Retina (tissue), 1 donor: ENCODE measurements around the gene F2RL3.

Source experiments
- DNase-seq: peaks from one replicate; pipeline ENCODE4 v3.0.0-alpha.2; 2016

The F2RL3 gene

DNA sequence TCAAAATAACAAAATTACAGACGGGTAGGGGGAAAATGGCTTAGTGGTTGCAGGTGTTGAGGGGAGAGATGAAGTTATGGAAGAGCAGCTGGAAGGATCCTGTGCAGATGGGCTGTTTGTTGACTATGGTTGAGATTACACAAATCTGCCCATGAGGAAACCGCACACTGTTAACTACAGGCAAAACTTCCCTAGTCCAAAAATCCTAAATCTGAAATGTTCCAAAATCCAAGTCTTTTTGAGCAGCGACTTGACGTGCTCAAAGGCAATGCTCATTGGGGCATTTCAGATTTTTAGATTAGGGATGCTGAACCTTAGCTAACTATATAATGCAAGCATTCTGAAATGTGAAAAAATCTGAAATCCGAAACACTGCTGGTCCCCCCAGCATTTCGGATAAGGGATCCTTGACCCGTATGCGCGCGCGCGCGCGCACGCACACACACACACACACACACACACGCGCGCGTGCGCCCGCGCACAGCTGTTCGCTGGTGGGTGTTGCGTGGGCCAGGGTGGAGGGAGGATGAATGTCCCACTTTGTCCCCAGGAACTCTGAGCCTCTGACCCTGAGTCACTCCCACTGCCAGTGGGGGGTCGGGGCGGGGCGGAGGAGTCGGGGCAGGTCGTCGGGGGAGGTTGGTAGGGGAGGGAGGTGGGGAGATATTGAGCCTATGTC is 6.8 kb downstream of the F2RL3 start:
- no peak for DNase-seq

DNA sequence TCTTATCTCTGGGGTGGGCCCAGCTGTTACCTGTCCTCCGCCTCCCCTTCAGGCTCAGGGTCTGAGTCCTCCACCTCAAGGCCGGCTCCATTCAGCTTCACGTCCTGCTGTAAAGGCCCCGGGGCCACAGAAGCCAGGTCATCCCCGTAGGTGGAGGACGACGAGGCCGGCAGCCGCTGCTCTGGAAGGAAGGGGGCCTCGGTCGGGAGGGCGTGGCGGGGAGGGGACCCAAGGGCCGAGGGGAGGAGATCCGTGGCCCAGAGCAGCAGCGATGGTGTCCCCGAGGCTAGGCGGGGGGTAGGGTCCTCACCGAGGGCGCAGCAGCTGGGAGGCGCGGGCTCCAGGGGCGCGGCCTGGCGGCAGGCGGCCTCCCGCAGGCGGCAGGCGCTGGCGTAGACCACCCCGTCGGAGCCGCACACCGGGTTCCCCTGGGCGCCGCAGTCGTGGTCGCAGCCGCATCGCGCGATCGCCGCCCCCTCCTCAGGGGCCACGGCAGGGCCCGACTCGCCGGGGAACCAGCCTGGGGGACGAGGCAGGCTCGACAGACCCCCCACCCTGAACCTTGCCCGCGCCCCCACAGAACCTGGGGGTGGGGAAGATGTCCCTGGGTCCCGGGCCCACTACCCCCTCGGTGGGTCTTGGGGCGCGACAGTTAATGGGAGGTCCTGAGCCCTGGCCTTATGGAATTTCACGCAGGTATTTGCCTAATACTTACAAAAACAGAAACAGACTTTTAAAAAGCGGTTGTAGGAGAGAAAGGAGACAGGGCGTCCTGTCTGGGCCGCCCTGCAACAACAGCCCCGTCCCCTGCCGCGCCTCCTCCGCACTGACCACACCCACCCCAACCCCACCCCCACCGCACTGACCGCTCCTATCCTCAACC is 7.6 kb downstream of the F2RL3 start:
- DNase-seq, result no peak

DNA sequence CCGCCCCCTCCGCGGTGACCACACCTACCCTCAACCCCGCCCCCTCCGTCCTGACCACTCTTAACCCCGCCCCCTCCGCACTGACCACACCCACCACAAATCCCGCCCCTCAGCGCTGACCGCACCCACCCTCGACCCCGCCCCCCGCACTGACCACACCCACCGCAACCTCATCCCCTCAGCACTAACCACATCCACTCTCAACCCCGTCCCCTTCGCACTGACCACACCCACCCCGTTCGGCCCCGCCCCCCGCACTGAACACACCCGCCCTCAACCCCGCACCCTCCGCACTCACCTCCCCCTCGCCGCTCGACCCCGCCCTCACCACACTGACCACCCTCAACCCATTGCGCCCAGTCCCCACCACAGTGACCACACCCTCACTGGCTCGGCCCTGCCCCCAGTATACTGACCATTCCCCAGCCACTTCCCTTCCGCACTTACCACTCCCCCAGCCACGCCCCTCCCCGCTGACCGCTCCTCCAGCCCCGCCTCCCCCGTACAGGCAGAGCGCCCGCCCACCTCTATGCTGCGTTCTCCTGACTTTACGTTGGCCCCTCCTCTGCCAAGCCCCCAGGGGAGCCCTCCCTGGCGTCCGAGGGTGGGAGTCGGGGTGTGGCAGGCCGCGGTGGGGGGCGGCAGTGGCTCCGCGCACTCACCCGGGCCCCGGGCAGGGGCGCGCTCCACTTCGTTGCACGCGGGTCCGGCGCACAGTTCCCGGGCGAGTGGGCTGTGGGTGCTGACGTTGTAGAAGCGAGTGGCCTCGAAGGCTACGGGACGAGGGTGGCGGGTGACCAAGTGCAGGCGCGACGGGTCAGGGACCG is 8.4 kb downstream of the F2RL3 start:
- no peak for DNase-seq

DNA sequence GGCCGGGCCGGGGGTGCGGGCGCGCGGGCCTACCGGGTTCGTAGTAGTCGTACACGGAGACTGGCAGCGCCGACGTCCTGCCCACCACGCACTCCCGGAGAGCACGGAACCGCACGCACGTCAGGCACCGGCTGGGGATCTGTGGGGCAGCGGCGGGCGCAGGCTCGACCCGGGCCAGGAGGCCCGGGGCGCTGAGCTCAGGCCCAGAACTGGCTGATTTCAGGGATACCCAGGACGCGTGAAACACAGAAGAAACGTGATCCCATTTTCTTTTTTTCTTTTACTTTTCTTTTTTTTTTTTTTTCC is 9.0 kb downstream of the F2RL3 start:
- no peak for DNase-seq

DNA sequence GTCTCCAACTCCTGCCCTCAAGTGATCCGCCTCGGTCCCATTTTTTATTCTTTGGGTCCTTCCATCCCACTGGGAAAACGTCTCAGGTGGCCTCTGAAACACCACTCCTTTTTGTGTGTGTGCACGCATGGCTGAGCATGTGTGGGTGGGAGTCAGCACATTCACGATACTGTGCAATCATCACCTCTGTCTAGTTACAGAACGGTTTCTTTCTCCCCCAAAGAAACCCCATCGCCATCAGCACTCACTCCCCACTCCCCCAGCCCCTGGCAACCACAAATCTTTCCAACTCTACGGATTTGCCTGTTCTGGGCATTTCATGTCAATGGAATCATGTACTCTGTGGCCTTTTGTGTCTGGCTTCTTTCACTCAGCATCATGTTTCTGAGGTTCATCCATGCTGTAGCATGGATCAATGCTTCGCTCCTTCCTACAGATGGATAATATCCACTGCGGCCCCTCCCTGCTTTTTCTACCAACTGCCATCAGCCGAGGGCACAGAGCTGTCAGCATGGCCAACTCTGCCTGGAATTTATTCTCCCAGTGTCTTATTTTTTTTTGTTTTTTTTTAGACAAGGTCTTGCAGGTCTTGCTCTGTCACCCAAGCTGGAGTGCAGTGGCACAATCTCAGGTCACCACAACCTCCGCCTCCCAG is 9.7 kb downstream of the F2RL3 start:
- no peak for DNase-seq

DNA sequence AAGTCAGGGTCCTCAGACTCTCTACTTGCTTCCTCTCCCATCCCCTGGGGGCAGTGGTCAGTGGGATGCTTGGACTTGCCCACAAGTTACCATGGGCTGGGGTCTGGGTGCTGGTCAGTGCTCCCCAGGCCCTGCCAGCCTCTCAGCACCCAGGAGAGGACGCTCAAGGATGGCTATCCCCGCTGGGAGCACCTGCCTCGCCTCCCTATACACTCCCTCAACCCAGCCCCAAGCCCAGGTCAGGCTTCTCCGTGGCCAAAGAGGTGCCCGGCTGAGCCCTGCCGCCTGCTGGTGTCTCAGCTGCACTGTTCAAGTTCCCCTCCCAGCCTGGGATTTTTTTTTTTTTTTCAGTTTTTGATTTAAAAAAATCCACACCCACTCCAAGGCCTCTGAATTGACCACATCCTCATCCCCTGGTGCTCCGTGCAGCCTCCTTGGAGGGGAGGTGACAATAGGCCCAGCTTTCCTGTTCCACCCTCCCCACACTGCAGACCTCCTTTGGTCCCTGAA is 10.8 kb downstream of the F2RL3 start:
- no peak for DNase-seq

DNA sequence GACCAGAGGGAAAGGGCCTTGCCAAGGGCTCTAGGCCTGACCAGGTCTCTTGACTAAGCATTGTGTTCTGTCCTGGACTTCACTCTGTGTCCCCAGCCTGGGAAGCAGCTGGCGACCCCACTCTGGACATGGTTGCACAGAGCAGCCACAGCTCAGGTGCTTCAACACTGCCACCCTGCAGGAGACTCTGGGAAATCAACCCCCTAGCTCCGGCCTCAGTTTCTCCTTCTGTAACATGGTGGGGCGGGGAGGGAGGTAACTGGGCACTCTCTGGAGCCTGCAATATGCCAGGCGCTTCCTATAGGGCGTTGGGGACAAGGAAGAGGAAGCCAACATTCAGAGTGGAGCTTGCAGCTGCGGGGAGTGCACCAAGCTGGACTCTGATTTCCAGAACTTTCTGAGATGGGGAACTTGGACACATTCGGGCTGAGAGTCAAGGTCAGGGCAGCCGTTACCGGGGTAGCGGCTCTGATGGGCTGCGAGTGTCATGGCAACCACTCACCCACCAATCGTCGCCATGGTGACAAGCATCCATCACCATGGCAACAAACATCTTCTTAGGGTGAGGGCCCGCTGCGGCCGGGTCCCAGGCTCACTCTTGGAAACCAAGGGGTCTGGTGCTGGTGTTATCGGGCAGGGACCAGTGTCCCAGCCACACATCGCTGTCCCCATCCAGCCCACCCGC is 12.8 kb downstream of the F2RL3 start:
- DNase-seq, result no peak

DNA sequence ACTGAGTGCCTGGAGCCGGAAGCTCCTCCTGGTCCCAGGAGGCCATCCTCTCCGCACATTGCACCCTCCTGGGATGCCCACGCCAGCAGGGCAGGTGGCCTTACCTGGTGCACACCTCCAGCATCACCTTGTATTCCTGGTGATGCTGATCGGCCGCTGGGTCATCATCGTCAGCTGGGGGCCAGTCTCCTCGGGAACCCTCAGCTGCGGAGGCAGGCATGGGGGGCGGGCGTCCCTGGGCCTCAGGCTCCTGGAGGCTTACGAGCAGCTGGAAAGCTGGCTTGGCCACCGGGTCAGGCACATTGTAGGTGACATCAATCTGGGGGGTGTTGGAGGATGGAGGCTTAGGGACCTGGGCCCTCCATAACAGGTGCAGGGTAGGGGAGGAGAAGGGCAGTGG is 13.7 kb downstream of the F2RL3 start:
- DNase-seq, result no peak

DNA sequence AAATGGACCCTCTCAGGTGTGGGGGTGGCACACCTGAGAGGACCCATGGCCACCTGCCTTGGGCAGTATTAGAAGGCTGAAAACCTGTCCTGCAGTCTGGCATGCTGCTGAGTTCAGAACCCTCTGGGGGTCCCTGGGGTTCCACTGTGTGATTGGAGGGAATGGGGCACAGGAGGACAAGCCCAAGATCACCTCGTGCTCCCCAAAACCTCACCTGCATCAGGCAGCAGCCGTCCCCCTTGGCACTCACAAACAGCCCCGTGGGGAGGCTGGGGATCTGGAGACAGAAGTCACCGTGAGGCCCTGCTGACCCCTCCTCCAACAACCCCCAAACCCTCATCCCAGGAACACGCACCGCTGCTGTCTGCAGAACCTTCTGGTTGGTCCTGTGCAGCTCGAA is 14.5 kb downstream of the F2RL3 start:
- no peak for DNase-seq

DNA sequence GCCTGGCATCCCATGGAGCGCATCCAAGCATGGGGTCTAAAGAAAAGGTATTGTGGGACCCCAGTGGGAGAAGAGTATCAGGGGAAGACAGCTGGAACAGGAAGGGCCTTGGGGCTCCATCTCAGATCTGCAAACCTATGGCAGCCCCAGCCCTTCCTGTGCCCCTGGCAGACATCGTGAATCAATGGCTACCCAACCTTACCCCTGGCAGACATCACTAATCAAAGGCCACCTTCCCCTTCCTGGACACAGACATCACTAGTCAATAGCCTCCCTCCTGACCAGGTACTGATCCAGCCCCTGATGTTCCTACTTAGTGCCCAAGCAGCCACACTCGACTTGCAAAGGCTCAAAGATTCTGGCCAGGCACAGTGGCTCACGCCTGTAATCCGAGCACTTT is 15.8 kb downstream of the F2RL3 start:
- DNase-seq, result no peak

DNA sequence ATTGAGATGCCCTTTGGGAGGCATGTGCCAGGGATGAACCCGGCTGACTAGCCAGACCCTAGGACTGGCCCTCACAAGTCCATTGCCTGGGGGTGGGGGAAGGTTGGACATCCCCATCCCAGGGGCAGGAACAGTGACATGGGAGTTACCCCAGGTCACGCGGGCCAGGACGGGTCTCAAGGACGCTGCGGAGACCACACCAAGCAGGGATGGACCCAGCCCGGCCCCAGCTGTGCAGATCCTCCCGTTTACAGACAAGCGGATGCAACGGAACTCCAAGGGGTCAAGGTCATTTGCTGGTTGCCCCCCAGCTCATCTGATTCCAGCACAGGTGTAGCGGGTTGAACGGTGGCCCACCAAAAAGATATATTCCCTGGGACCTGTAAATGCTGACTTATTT is 20.0 kb downstream of the F2RL3 start:
- no peak for DNase-seq

DNA sequence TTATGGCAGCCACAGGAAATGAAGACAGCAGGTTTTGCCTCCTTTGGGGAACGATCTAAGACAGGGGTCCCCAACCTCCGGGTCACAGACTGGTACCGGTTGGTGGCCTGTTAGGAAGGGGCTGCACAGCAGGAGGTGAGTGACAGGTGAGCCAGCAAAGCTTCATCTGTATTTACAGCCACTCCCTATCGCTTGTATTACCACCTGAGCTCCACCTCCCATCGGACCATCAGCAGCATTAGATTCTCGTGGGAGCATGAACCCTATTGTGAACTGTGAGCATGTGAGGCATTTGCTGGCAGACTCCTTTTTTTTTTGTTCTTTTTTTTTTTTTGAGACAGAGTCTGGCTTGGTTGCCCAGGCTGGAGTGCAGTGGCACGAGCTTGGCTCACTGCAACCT is 22.2 kb downstream of the F2RL3 start:
- no peak for DNase-seq

DNA sequence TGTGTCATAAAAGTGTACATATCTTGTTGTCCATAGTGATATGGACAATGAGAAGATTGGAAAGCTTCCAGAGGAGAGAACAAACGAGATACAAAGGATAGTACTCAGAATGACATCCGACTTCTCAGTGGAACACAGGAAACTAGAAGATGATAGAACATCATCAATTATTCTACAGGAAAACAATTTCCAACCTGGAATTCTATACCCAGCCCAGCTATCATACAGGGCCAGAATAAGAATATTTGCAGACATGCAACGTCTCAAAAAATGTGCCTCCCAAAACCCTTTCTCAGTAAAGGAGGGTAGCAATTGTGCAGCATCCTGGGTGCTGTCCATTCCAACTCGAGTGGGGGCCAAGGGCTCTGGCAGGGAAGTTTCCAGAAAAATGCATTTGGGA is 24.0 kb downstream of the F2RL3 start:
- no peak for DNase-seq

DNA sequence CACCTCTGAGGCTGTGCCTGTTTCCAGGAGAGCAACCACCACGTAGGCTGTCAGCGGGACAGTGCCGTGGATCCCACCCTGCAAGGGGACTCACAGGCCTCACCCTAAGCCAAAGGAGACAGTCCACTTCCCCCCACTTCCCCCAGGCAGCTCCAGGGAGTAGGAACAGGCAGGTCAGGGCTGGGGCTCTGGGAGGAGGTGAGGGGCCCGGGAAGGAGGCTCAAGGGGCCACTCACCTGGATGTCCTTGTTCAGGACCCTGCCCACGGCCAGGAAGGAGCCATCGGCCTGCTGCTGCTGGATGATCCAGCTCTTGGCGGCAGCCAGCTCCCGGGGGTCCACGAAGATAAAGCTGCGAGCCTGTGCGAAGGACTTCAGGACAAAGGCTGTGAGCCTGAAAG is 25.6 kb downstream of the F2RL3 start:
- DNase-seq, result no peak

DNA sequence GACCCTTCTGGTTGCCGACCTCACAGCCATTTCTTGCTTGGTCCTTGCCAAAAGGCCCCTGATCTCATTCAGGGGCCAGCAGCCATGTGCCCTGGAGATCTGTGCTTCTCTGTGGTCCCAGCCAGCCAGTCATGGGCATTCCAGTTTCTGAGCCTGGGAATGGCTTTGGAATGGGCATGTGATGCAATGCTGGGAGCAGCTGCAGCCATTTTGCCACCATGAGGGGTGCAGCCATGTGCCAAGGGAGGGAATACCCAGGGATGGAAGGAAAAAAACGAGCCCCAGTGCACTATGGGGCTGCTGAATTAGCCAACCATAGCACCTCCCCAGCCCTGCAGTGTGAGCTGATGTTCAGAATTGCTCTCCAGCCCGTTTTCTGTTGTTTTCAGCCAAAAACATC is 26.3 kb downstream of the F2RL3 start:
- DNase-seq, result no peak

DNA sequence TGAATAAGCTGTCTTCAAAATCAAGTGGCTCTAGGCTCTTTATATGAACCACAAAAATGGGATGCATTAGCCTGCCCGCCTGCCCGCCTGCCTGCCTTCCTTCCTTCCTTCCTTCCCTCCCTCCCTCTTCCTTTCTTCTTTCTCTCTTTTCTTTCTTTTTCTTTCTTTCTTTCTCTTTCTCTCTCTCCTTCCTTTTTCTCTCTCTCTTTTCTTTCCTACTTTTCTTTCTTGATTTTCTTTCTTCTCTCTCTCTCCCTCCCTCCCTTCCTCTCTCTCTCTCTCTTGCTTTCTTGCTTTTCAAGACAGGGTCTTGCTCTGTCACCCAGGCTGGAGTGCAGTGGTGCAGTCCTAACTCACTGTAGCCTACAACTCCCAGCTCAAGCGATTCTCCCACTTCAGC is 26.9 kb downstream of the F2RL3 start:
- no peak for DNase-seq

DNA sequence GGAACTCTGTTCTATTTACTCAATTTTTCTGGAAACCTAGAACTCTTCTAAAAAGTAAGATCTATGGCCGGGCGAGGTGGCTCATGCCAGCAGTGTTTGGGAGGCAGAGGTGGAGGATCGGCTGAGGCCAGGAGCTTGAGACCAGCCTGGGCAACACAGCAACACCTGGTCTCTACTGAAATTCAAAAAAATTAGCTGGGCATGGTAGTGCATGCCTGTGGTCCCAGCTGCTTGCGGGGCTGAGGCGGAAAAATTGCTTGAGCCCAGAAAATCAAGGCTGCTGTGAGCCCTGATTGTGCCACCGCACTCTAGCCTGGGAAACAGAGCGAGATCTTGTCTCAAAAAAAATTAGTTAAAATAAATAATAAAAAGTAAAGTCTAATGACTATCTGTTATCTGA is 28.6 kb downstream of the F2RL3 start:
- no peak for DNase-seq

DNA sequence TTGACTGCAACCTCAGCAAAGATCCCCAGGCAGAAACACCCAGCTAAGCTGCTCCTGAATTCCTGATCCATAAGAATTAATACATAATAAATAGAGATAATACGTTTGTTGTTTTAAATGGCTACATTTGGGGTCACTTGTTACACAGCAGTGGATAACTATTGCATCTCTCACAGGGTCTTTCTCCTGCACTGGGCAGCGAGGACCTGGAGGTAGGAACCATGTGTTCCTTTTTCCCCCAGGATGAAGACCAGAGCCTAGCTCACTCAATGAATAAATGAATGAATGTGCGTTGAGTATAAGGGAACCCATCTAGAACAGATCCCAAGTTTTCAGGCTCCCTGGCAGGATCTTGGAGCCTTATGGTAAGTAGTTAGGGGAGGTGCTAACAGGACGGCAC is 30.7 kb downstream of the F2RL3 start:
- DNase-seq, result no peak

DNA sequence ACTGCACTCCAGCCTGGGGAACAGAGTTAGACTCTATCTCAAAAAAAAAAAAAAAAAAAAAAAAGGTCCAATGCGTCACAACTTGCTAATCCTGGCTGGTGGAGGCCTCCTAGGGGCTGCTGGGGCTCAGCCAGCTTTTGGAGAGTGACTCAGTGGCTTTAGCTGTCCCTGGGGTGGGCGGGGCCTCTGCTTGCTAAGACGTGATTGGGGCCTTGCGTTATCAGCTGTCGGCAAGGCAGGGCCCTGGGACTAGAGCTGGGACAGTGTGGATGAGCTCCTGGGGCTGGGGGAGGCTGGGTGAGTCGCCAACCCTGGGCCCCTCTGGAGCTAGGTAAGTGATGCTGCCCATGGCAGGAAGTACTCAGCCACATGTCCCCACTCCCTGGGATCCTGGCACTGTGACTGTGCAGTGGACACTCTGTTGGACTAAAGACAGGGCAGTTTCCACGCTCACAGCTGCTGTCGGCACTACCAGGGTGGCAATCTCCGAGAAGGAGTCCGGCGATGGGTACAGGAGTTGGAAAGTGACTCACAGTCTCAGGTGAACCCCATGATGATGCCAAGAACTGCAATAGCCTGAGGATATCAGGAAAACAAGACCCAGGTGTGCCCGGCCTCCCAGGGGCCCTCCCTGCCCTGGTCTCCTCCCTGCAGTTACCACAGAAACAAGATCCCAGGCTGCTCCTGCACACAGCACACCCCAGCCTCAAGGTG is 32.2 kb downstream of the F2RL3 start:
- DNase-seq, result no peak

DNA sequence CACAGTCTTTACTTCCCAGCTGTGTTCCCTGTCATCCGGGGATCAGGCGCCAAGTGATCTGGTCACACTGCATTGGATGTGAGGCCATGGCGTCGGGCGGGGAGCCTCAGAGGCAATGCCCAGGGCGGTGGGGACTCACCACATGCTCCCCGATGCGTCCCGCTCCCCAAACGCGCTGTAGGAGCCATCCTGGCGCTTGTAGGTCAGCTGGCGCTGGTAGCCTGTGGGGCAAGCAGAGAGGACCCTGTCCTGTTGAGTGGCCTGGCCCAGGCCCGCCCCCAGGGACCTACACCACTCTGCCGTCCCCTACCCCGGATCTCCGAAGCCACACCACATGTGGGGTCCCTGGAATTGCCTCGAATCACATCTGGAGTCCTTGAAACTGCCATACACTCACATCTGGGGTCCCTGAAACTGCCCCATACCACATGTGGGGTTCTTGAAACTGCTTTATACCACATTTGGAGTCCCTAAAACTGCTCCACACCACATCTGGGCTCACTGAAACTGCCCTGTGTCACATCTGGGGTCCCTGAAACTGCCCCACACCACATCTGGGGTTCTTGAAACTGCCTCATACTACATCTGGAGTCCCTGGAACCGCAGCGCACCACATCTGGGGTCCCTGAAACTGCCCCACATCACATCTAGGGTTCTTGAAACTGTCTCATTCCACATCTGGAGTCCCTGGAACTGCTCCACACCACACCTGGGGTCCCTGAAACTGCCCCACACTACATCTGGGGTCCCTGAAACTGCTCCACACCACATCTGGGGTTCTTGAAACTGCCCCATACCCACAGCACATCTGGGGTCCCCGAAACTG is 33.2 kb downstream of the F2RL3 start:
- no peak for DNase-seq

DNA sequence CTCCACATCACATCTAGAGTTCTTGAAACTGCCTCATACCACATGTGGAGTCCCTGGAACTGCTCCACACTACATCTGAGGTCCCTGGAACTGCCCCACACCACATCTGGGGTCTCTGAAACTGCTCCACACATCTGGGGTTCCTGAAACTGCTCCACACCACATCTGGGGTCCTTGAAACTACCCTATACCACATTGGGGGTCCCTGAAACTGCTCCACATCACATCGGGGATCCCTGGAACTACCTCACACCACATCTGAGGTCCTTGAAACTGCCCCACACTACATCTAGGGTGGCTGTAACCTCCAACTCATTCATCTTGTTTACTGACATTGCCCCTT is 33.8 kb downstream of the F2RL3 start:
- no peak for DNase-seq
